Erythroblast (primary cell): ENCODE results near the gene CDKAL1.

ENCODE experiments used
- GATA1 ChIP-seq: IDR thresholded peaks from 2 replicates; pipeline ENCODE4 v1.6.1; 2011; ENCODE audit warnings: low read depth, mild to moderate bottlenecking, control low read depth, low read length, moderate library complexity
- POLR2A ChIP-seq: IDR thresholded peaks from 2 replicates; pipeline ENCODE4 v1.6.1; 2011; ENCODE audit warnings: mild to moderate bottlenecking, low read length

DNA sequence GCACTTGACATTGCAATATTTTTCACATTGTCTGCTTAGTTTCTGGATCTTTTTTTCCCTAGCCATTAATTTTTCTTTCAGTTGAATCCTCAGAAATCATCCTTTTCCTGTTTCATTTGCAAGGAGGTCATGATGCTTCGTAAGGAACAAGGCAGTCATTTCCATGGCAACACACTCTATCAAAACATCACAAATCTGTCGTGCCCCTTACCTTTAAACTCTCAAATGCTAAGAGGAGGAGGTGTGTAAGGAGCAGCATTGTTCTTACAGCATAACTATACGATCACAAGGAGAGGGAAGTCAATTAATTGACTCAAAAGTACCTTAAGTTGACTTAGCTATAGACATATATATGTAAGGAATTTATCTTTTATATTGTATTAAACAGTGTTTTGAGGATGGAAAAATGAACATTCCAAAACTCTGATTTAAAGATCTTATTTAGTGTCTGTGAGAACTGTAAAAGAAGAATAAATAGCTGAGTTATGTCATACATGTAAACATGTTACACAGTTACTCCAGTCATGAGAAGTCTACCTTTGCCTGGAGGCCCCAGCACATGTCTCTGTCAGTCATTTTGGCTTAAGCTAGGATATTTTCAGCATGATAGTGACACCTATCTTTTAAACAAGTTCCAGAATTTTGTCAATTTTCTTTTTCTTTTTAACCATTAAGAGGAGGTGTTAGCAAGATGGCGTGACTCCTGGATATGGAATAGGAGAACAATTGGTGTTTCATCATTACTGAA is 41.6 kb downstream of the CDKAL1 start:
- TF ChIP-seq POLR2A (no peak), GATA1 (no peak)
